Common myeloid progenitor, CD34-positive (primary cell): ENCODE results near the gene FBLN5.

Experiments
- CTCF ChIA-PET: fragments of 350-600 bp; sonication (Branson Sonifier 250); formaldehyde crosslinking; loops from one replicate; lab custom pipeline; 2021; ENCODE audit warnings: antibody characterized with exemption; lab: Charles Lee
- POLR2A ChIA-PET: fragments of 350-600 bp; sonication (Branson Sonifier 250); formaldehyde crosslinking; loops from one replicate; lab custom pipeline; 2021; ENCODE audit warnings: antibody characterized with exemption; lab: Charles Lee
- DNase-seq, 3 donors: peaks; one replicate each; pipeline versions ENCODE4 v3.0.0 to v3.0.0-alpha.2; 2013
- H3K27ac ChIP-seq, 2 experiments: 1 replicate in 1 of 2; 2 replicates in 1 of 2; pipeline ENCODE4 v1.7.0; 2013; ENCODE audit warnings: inconsistent platforms in 2 of 2, low read length in 2 of 2, mild to moderate bottlenecking in 2 of 2, low read depth in 1 of 2, moderate library complexity in 1 of 2; ENCODE audit not compliant: severe bottlenecking in 2 of 2, insufficient read depth in 1 of 2, poor library complexity in 1 of 2
- H3K27me3 ChIP-seq, 5 experiments: replicated peaks in 2 of 5; 1 replicate in 3 of 5; 2 replicates in 2 of 5; pipeline versions ENCODE4 v1.6.1 to v1.7.0; 2013; ENCODE audit warnings: low read length in 4 of 5, mild to moderate bottlenecking in 2 of 5, moderate library complexity in 2 of 5, inconsistent platforms in 1 of 5; ENCODE audit not compliant: insufficient read depth in 5 of 5, control insufficient read depth in 4 of 5
- H3K36me3 ChIP-seq, 4 experiments: 1 replicate in 2 of 4; 2 replicates in 2 of 4; pipeline versions ENCODE4 v1.6.1 to v1.7.0; 2013; ENCODE audit warnings: low read length in 3 of 4, control low read depth in 1 of 4, mild to moderate bottlenecking in 1 of 4; ENCODE audit not compliant: control insufficient read depth in 4 of 4, insufficient read depth in 4 of 4
- H3K4me1 ChIP-seq, 4 experiments: 1 replicate in 3 of 4; 2 replicates in 1 of 4; pipeline versions ENCODE4 v1.6.1 to v1.7.1; 2013; ENCODE audit warnings: low read length in 3 of 4, mild to moderate bottlenecking in 3 of 4, control low read depth in 1 of 4, inconsistent platforms in 1 of 4, moderate library complexity in 1 of 4; ENCODE audit not compliant: control insufficient read depth in 4 of 4, insufficient read depth in 4 of 4; ENCODE audit errors: control extremely low read depth in 1 of 4
- H3K4me3 ChIP-seq, 7 experiments: 1 replicate in 4 of 7; 2 replicates in 3 of 7; pipeline versions ENCODE4 v1.5.1 to v1.7.0; 2013; ENCODE audit warnings: mild to moderate bottlenecking in 7 of 7, low read length in 6 of 7, moderate library complexity in 6 of 7, inconsistent platforms in 2 of 7, low read depth in 2 of 7, control low read depth in 1 of 7; ENCODE audit not compliant: insufficient read depth in 4 of 7, control insufficient read depth in 1 of 7; ENCODE audit errors: extremely low read depth in 1 of 7
- H3K9me3 ChIP-seq, 5 experiments: 1 replicate in 4 of 5; 2 replicates in 1 of 5; pipeline versions ENCODE4 v1.6.1 to v1.7.1; 2013; ENCODE audit warnings: low read length in 4 of 5, mild to moderate bottlenecking in 2 of 5, inconsistent platforms in 1 of 5, low read depth in 1 of 5, moderate library complexity in 1 of 5; ENCODE audit not compliant: control insufficient read depth in 4 of 5, insufficient read depth in 2 of 5; ENCODE audit errors: control extremely low read depth in 1 of 5
- WGBS: methylation state at CpG from one replicate; pipeline ENCODE4 v1.1.5; 2013; ENCODE audit not compliant: insufficient coverage; 5-methylcytosine and 5-hydroxymethylcytosine counted together

FBLN5 gene

GRCh38 chr14:91963465-91963864 lies 16.0 kb upstream of the FBLN5 start:
- ChIA-PET CTCF (no interaction called here), POLR2A (no interaction called here)
- peaks cover 0 to 3% (median under 1%) of the 10 kb centered on the region in 4 experiments for H3K36me3 ChIP-seq
- WGBS, result 95% methylated on average over 5 of the region's 6 CpGs
- H3K9me3 ChIP-seq, result no peaks in the 10 kb centered on the region
- no peaks in the 10 kb centered on the region for H3K4me1 ChIP-seq
- H3K27ac ChIP-seq, result no peak overlapping the region
- no peak overlapping the region for H3K4me3 ChIP-seq
- H3K27me3 ChIP-seq, result peaks cover 0 to 2% (median 0%) of the 10 kb centered on the region in 5 experiments
- DNase-seq, result no peak

GRCh38 chr14:91961297-91962220 lies 14.1 kb upstream of the FBLN5 start:
- Histone ChIP-seq H3K9me3 (no peaks in the 10 kb centered on the region), H3K36me3 (no peaks in the 10 kb centered on the region), H3K4me3 (no peak overlapping the region), H3K27me3 (peaks cover 0 to 2% (median 0%) of the 10 kb centered on the region in 5 experiments), H3K27ac (no peak overlapping the region), H3K4me1 (no peaks in the 10 kb centered on the region)
- ChIA-PET POLR2A (no interaction called here), CTCF (no interaction called here)
- 78% methylated on average over 6 of the region's 14 CpGs for WGBS
- no peak for DNase-seq

GRCh38 chr14:91957876-91958313 lies 10.4 kb upstream of the FBLN5 start:
- H3K4me1 ChIP-seq, result no peaks in the 10 kb centered on the region
- ChIA-PET POLR2A (no interaction called here), CTCF (interaction anchor here (1.4 to 2.0 kb wide), 2 partner anchors 12 to 62 kb away, joined by 3 to 6 read pairs; no protein-coding TSS in a partner anchor)
- no peaks in the 10 kb centered on the region for H3K9me3 ChIP-seq
- H3K27ac ChIP-seq, result no peak overlapping the region
- H3K4me3 ChIP-seq, result no peak overlapping the region
- WGBS, result 98% methylated on average over 5 of the region's 9 CpGs
- no peaks in the 10 kb centered on the region for H3K36me3 ChIP-seq
- DNase-seq, result no peak
- H3K27me3 ChIP-seq, result peaks cover 0 to 2% (median 0%) of the 10 kb centered on the region in 5 experiments

- H3K4me1 ChIP-seq, result no peaks in the 10 kb centered on the region
- H3K27me3 ChIP-seq, result no peaks in the 10 kb centered on the region
- 88% methylated on average over 4 of the region's 5 CpGs for WGBS
- ChIA-PET POLR2A (no interaction called here), CTCF (interaction anchor here (2.0 kb wide), 1 partner anchor 11 kb away, joined by 6 read pairs; no protein-coding TSS in a partner anchor)
- no peaks in the 10 kb centered on the region for H3K9me3 ChIP-seq
- H3K27ac ChIP-seq, result no peak overlapping the region
- H3K36me3 ChIP-seq, result no peaks in the 10 kb centered on the region
- H3K4me3 ChIP-seq, result no peak overlapping the region
- DNase-seq, result no peak
Observed at GRCh38 chr14:91956616-91957015, 9.1 kb upstream of the FBLN5 start.

GRCh38 chr14:91955168-91955567 lies 7.7 kb upstream of the FBLN5 start:
- no peak overlapping the region for H3K27ac ChIP-seq
- ChIA-PET CTCF (no interaction called here), POLR2A (interaction anchor here (0.7 kb wide), 2 partner anchors 140 to 1211 kb away, joined by 3 to 4 read pairs; no protein-coding TSS in a partner anchor)
- no peaks in the 10 kb centered on the region for H3K4me1 ChIP-seq
- H3K27me3 ChIP-seq, result no peaks in the 10 kb centered on the region
- H3K4me3 ChIP-seq, result no peak overlapping the region
- no peak for DNase-seq
- no peaks in the 10 kb centered on the region for H3K9me3 ChIP-seq
- 100% methylated on average over 1 of the region's 1 CpG for WGBS
- H3K36me3 ChIP-seq, result no peaks in the 10 kb centered on the region

- H3K4me1 ChIP-seq, result no peaks in the 10 kb centered on the region
- H3K4me3 ChIP-seq, result no peak overlapping the region
- no peaks in the 10 kb centered on the region for H3K9me3 ChIP-seq
- no peak for DNase-seq
- no peak overlapping the region for H3K27ac ChIP-seq
- 92% methylated on average over 2 of the region's 8 CpGs for WGBS
- no peaks in the 10 kb centered on the region for H3K36me3 ChIP-seq
- CTCF ChIA-PET, result no interaction called here
- POLR2A ChIA-PET, result no interaction called here
- H3K27me3 ChIP-seq, result peaks cover 0 to 2% (median 0%) of the 10 kb centered on the region in 5 experiments
Observed at GRCh38 chr14:91953170-91953985, 5.9 kb upstream of the FBLN5 start.
